GM19035 (cell line): Measurements from ENCODE around the gene SNAPC3.

Experiments
- ATAC-seq: cut with Tn5 transposase; IDR thresholded peaks from one replicate; pipeline ENCODE4 v1.9.1; 2021; ENCODE audit not compliant: unreplicated experiment

Gene SNAPC3

GRCh38 chr9:15485836-15486666 is 63.4 kb downstream of the SNAPC3 start:
- no peak for ATAC-seq

GRCh38 chr9:15491950-15492349 is 69.3 kb downstream of the SNAPC3 start:
- no peak for ATAC-seq

DNA sequence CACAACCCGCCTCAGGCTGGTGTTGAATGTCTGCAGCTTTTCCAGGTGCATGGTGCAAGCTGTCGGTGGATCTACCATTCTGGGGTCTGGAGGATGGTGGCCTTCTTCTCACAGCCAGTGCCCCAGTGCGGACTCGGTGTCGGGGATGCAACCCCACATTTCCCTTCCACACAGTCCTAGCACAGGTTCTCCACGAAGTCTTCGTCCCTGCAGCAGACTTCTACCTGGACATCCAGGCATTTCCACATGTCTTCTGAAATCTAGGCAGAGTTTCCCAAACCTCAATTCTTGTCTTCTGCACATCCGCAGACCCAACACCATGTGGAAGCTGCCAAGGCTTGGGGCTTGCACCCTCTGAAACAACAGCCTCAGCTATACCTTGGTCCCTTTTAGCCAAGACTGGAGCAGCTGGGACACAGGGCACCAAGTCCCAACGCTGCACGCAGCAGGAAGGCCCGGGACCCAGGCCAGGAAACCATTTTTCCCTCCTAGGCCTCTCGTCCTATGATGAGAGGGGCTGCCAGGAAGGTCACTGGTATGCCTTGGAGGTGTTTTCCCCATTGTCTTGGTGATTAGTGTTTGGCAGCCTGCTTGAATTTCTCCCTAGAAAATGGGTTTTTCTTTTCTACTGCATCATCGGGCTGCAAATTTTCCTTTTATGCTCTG is 69.9 kb downstream of the SNAPC3 start:
- no peak for ATAC-seq

- ATAC-seq: no peak
These were observed 75.7 kb downstream of the SNAPC3 start for GRCh38 chr9:15498246-15498995.

DNA sequence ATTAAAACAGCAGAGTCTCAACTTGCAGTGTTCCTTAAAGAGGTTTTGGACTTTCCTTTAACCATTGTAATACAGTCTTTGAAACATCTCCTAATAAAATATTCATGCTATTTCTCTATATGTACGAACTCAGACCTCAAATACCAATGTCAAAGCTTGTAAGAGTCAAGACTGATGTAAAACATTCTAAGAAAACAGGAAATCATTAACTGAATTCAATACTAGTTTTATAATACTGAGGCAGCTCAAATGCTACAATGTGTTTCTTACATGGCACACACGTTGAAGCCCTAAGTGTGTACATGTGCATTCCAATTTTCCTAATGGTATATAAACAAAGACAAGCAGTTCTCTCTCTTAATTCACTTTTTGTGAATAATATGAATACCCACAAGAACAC is 76.5 kb downstream of the SNAPC3 start:
- ATAC-seq: no peak

DNA sequence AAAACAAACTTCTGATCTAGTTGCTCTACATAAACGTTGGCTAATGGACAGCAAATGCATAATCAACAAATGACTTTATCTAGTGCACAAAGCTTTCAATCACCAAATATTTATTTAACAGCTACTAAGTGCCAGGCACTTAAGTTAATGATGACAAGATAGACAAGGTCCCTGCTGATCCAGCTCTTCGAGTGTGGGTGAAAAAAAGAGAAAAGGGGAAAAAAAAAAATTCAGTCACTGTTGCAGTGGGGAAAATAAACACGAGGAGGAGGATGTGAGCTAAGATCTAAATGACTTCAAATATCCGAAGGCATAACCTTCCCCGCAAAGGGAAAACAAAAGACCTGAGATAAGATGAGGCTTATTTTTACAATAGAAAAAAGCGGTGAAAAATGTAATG is 78.5 kb downstream of the SNAPC3 start:
- no peak for ATAC-seq

DNA sequence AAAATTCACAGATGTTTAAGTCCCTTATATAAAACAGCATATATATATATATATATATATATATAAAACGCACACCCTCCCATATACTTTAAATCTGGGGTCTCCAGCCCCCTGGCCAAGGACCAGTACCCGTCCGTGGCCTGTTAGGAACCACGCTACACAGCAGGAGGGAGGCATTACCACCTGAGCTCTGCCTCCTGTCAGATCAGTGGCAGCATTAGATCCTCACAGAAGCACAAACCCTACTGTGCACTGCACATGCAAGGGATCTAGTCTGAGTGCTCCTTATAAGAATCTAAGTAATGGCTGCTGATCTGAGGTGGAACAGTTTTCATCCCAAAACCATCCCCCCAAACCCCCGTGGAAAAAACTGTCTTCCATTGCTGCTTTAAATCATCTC is 79.1 kb downstream of the SNAPC3 start:
- ATAC-seq: no peak

- no peak for ATAC-seq
These were observed 83.2 kb downstream of the SNAPC3 start for GRCh38 chr9:15505921-15506320.

DNA sequence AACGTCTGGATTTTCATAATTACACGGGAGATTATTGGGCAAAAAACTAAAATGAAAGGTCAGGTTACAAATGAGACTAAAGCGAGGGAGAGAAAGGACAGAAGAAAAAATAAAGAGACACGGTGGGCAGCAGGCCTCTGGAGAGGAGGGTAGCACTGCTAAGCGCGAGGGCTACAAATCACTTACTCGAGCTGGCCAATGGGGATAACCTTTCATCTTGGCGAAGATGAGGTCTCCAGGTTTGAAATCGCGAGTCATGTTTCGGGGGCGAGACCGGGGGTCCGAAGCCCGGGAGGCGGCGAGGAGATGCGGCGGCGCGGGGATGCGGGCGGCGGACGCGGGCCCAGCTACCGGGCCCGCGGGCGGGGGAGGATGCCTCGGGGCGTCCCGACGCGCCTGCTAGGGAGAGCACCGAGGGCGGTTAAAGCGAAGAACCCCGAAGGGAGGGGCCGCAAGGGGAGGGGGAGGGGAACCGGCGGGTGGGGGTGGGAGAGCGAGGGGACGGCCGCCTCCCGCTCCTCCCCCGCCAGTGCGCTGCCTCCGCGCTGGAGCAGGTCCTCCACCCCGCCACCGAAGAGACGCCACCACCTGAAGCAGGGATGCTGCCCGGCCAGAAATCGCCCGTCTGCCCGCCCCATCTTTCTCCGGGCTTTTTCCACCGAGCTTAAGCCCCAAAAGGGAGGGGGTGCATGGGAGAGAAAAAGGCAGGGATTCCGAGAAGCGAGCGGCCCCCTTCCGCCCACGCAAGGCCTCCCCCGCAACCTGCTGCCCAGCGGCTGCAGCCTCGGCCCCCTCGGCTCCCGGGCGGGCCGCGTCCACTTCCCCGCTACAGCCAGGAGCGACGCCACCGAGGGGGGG is 87.5 kb downstream of the SNAPC3 start:
- peak; percentile 49 for ATAC-seq

GRCh38 chr9:15510789-15511575 is 88.3 kb downstream of the SNAPC3 start, which contains the start of gene PSIP1:
PSIP1 (minus strand) TSS chr9:15510970; CDS start chr9:15510188, 782 bp downstream.
- ATAC-seq: peak; percentile 80
